ENCODE results near the gene ACOT11. TPM values are rescaled to one million over a fixed set of nuclear protein-coding genes. Genes with fewer than 3 reads are reported as not detected.

The ACOT11 gene
- polyA plus RNA-seq, 1 donor from 2014 or later = not detected

DNA sequence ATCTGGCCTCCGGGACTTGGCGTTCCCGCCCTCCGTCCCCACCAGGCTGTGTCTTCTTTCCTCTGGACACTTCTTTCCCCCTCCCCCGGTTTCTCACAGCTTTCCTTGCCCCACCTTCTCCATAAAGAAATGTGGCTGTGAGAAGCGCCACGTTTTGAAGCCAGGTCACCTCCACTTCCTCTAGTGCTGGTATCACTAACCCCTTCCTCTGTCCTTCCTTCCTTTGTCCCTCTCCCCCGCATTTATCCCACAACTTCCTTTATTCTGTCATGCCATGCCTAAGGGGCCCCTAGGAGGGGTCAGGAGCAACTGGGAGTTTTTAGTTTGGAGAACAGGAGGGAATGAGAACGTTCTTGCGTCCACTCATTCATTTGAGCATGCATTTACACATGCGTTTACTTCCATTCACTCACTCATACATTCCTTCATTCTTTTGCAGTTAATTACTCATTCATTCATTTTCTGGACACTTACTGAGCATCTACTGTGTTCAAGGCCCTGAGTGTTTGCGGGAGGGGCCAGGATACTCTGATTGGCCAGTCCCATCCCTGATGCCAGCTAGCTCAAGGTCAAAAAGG is 5.0 kb upstream of the ACOT11 start:
- no peaks in the 10 kb centered on the region for H3K36me3 ChIP-seq (ENCODE audit: insufficient read depth, low read length)
- H3K27me3 ChIP-seq (ENCODE audit: insufficient read depth, low read depth, low read length) = peaks cover 20% of the 10 kb centered on the region
- H3K9me3 ChIP-seq (ENCODE audit: low read length) = no peaks in the 10 kb centered on the region
- no peak for TF ChIP-seq TAF1 (IDR thresholded peaks at IDR 0.05; ENCODE audit: low read depth)
- TF ChIP-seq, protein P1, sequence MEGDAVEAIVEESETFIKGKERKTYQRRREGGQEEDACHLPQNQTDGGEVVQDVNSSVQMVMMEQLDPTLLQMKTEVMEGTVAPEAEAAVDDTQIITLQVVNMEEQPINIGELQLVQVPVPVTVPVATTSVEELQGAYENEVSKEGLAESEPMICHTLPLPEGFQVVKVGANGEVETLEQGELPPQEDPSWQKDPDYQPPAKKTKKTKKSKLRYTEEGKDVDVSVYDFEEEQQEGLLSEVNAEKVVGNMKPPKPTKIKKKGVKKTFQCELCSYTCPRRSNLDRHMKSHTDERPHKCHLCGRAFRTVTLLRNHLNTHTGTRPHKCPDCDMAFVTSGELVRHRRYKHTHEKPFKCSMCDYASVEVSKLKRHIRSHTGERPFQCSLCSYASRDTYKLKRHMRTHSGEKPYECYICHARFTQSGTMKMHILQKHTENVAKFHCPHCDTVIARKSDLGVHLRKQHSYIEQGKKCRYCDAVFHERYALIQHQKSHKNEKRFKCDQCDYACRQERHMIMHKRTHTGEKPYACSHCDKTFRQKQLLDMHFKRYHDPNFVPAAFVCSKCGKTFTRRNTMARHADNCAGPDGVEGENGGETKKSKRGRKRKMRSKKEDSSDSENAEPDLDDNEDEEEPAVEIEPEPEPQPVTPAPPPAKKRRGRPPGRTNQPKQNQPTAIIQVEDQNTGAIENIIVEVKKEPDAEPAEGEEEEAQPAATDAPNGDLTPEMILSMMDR (IDR thresholded peaks at IDR 0.05; ENCODE audit: poor library complexity, severe bottlenecking) = no peak
- TF ChIP-seq EP300 (conservative IDR thresholded peaks at IDR 0.05; ENCODE audit: poor library complexity, severe bottlenecking) = no peak
- no peak for TF ChIP-seq POLR2AphosphoS5 (IDR thresholded peaks at IDR 0.05)
- TF ChIP-seq, protein P2, sequence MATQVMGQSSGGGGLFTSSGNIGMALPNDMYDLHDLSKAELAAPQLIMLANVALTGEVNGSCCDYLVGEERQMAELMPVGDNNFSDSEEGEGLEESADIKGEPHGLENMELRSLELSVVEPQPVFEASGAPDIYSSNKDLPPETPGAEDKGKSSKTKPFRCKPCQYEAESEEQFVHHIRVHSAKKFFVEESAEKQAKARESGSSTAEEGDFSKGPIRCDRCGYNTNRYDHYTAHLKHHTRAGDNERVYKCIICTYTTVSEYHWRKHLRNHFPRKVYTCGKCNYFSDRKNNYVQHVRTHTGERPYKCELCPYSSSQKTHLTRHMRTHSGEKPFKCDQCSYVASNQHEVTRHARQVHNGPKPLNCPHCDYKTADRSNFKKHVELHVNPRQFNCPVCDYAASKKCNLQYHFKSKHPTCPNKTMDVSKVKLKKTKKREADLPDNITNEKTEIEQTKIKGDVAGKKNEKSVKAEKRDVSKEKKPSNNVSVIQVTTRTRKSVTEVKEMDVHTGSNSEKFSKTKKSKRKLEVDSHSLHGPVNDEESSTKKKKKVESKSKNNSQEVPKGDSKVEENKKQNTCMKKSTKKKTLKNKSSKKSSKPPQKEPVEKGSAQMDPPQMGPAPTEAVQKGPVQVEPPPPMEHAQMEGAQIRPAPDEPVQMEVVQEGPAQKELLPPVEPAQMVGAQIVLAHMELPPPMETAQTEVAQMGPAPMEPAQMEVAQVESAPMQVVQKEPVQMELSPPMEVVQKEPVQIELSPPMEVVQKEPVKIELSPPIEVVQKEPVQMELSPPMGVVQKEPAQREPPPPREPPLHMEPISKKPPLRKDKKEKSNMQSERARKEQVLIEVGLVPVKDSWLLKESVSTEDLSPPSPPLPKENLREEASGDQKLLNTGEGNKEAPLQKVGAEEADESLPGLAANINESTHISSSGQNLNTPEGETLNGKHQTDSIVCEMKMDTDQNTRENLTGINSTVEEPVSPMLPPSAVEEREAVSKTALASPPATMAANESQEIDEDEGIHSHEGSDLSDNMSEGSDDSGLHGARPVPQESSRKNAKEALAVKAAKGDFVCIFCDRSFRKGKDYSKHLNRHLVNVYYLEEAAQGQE (IDR thresholded peaks at IDR 0.05; ENCODE audit: borderline replicate concordance) = no peak
- no peak for TF ChIP-seq EZH2 (IDR thresholded peaks at IDR 0.05; ENCODE audit: borderline replicate concordance, insufficient read depth, low read length, poor library complexity, severe bottlenecking)
- TF ChIP-seq SMC3 (conservative IDR thresholded peaks at IDR 0.05; ENCODE audit: poor library complexity) = no peak
- TF ChIP-seq RAD21 (conservative IDR thresholded peaks at IDR 0.05) = no peak
- TF ChIP-seq MXI1 (conservative IDR thresholded peaks at IDR 0.05; ENCODE audit: poor library complexity, severe bottlenecking) = no peak
- no peak overlapping the region for H3K4me2 ChIP-seq (ENCODE audit: low read length)
- H3K4me3 ChIP-seq (ENCODE audit: low read length) = no peak overlapping the region
- no peaks in the 10 kb centered on the region for H3F3A ChIP-seq (ENCODE audit: insufficient read depth, low read length, poor library complexity, severe bottlenecking)
- H3K27ac ChIP-seq (ENCODE audit: low read length) = no peak overlapping the region
- H3K9ac ChIP-seq (ENCODE audit: low read length) = no peak overlapping the region
- H4K20me1 ChIP-seq (ENCODE audit: insufficient read depth) = no peaks in the 10 kb centered on the region
- H3K9me2 ChIP-seq (ENCODE audit: insufficient read depth, low read length) = no peaks in the 10 kb centered on the region
- no peak overlapping the region for H2AFZ ChIP-seq (ENCODE audit: low read depth, low read length)
- H3K79me2 ChIP-seq (replicated peaks; ENCODE audit: insufficient read depth, low read length) = no peaks in the 10 kb centered on the region

DNA sequence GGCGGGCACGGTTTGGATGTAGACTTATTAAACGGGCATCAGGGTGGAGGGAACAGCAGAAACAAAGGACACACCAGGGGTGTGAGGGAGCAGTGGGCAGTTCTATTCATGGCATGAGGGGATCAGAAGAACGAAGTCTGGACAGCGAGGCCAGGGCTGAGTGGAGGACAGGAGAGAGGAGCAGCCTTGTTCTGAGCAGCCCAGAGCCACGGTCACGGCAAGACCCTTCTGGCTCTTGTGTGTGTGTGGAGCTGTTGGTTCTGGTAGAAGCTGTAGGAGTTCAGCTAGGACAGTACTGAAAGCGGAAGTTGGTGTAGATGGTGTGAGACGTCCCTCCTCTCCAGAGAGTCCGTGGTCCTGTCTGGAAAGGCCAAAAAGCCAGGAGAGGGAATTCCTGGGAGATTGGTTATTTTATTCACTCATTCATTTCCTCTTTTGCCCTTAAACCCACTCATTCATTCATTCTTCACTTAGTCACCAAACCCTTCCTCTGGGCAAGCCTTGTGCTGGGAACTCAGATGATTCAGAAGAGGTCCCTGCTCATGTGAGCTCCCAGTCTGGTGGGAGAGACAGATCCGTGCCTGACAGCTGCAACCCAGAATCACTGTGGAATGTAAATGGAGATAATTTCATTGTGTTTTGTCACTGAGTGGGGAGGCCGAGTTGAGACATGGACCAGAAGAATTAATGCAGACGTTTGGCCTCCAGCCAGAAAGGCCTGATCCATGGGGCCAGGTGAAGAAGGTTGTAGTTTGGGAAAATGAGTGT is 4.1 kb upstream of the ACOT11 start:
- Histone ChIP-seq H3F3A (ENCODE audit: insufficient read depth, low read length, poor library complexity, severe bottlenecking) (no peaks in the 10 kb centered on the region), H2AFZ (ENCODE audit: low read depth, low read length) (no peak overlapping the region), H3K9ac (ENCODE audit: low read length) (no peak overlapping the region), H4K20me1 (ENCODE audit: insufficient read depth) (no peaks in the 10 kb centered on the region), H3K9me2 (ENCODE audit: insufficient read depth, low read length) (no peaks in the 10 kb centered on the region), H3K4me2 (ENCODE audit: low read length) (no peak overlapping the region), H3K27ac (ENCODE audit: low read length) (no peak overlapping the region), H3K9me3 (ENCODE audit: low read length) (no peaks in the 10 kb centered on the region), H3K79me2 (replicated peaks; ENCODE audit: insufficient read depth, low read length) (no peaks in the 10 kb centered on the region), H3K4me3 (ENCODE audit: low read length) (no peak overlapping the region), H3K36me3 (ENCODE audit: insufficient read depth, low read length) (no peaks in the 10 kb centered on the region), H3K27me3 (ENCODE audit: insufficient read depth, low read depth, low read length) (peaks cover 20% of the 10 kb centered on the region)
- TF ChIP-seq TAF1 (IDR thresholded peaks at IDR 0.05; ENCODE audit: low read depth) = no peak
- TF ChIP-seq RAD21 (conservative IDR thresholded peaks at IDR 0.05) = no peak
- TF ChIP-seq EZH2 (IDR thresholded peaks at IDR 0.05; ENCODE audit: borderline replicate concordance, insufficient read depth, low read length, poor library complexity, severe bottlenecking) = no peak
- no peak for TF ChIP-seq SMC3 (conservative IDR thresholded peaks at IDR 0.05; ENCODE audit: poor library complexity)
- no peak for TF ChIP-seq POLR2AphosphoS5 (IDR thresholded peaks at IDR 0.05)
- TF ChIP-seq, protein P1 (IDR thresholded peaks at IDR 0.05; ENCODE audit: poor library complexity, severe bottlenecking) = no peak
- no peak for TF ChIP-seq MXI1 (conservative IDR thresholded peaks at IDR 0.05; ENCODE audit: poor library complexity, severe bottlenecking)
- no peak for TF ChIP-seq EP300 (conservative IDR thresholded peaks at IDR 0.05; ENCODE audit: poor library complexity, severe bottlenecking)
- TF ChIP-seq, protein P2 (IDR thresholded peaks at IDR 0.05; ENCODE audit: borderline replicate concordance) = no peak

Measured in neural cell (in vitro differentiated cells).